Kidney epithelial cell (primary cell): ENCODE measurements around the gene APP. TPM values are rescaled to one million over a fixed set of nuclear protein-coding genes. Genes with fewer than 3 reads are reported as not detected.

ENCODE experiments used
- DNase-seq: peaks from one replicate; pipeline ENCODE4 v3.0.0-alpha.2; 2010; ENCODE audit warnings: low read depth
- H3K27me3 ChIP-seq: 2 replicates; pipeline ENCODE4 v1.6.0; 2011; ENCODE audit warnings: low read length; ENCODE audit not compliant: control insufficient read depth, insufficient read depth
- H3K36me3 ChIP-seq: 2 replicates; pipeline ENCODE4 v1.5.1; 2011; ENCODE audit warnings: low read length; ENCODE audit not compliant: control insufficient read depth, insufficient read depth
- H3K4me3 ChIP-seq: 2 replicates; pipeline ENCODE4 v1.5.1; 2011; ENCODE audit warnings: low read depth, mild to moderate bottlenecking, control low read depth, low read length
- total RNA-seq: library from RNA; depleted of rRNA; stranded (reverse); fragments of >200 nt; gene quantifications from 2 replicates; pipeline ENCODE4 v1.2.3, GENCODE V29; 2015
- TF ChIP-seq, protein P1 (sequence below): IDR thresholded peaks from 2 replicates; pipeline ENCODE4 v1.5.1; 2011; ENCODE audit warnings: mild to moderate bottlenecking, moderate library complexity, low read length, control low read depth, inconsistent platforms; ENCODE audit not compliant: insufficient read depth, poor library complexity, severe bottlenecking

Gene APP
- total RNA-seq, 1 donor from 2014 or later: 624 TPM

DNA sequence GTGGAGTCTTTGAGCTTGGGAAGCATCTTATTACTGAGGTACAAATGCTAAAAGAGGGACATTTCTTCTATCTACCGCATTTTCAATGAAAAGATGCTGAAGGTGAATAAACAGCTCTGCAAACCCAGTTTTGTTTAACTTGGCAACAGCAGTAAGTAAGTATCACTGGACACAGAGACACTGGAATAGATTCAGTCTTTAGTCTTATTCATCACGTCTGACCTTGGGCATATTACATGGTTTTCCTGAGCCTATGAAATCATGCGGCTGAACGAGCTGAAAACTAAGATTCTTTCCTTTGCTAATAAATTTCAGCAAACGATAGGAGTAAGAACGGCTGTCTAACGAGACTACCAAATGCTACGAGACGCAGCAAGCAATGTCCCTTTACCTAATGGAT lies 228.4 kb downstream of the APP start:
- DNase-seq: no peak
- TF ChIP-seq, protein P1, sequence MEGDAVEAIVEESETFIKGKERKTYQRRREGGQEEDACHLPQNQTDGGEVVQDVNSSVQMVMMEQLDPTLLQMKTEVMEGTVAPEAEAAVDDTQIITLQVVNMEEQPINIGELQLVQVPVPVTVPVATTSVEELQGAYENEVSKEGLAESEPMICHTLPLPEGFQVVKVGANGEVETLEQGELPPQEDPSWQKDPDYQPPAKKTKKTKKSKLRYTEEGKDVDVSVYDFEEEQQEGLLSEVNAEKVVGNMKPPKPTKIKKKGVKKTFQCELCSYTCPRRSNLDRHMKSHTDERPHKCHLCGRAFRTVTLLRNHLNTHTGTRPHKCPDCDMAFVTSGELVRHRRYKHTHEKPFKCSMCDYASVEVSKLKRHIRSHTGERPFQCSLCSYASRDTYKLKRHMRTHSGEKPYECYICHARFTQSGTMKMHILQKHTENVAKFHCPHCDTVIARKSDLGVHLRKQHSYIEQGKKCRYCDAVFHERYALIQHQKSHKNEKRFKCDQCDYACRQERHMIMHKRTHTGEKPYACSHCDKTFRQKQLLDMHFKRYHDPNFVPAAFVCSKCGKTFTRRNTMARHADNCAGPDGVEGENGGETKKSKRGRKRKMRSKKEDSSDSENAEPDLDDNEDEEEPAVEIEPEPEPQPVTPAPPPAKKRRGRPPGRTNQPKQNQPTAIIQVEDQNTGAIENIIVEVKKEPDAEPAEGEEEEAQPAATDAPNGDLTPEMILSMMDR: no peak
- no peaks in the 10 kb centered on the region for H3K36me3 ChIP-seq
- H3K27me3 ChIP-seq: no peaks in the 10 kb centered on the region
- H3K4me3 ChIP-seq: no peak overlapping the region

DNA sequence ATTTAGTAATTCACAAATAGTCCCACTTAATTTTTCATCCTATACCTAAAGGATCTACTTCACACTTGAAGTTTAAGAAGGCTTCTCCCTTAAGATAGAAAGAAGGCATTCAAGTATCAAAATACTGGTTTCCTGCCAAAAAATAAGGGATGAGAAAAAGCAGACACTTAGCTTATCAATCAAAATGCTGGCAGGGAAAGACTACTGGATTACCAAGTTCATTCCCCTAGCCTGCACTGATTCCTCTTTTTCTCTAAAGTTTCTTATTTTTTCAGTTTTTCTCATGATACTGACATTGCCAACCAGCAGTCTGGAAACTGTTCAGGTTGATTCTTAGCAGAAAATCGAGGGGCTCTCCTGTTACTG lies 231.2 kb downstream of the APP start:
- DNase-seq: no peak
- H3K4me3 ChIP-seq: no peak overlapping the region
- H3K27me3 ChIP-seq: no peaks in the 10 kb centered on the region
- TF ChIP-seq, protein P1: no peak
- H3K36me3 ChIP-seq: no peaks in the 10 kb centered on the region

DNA sequence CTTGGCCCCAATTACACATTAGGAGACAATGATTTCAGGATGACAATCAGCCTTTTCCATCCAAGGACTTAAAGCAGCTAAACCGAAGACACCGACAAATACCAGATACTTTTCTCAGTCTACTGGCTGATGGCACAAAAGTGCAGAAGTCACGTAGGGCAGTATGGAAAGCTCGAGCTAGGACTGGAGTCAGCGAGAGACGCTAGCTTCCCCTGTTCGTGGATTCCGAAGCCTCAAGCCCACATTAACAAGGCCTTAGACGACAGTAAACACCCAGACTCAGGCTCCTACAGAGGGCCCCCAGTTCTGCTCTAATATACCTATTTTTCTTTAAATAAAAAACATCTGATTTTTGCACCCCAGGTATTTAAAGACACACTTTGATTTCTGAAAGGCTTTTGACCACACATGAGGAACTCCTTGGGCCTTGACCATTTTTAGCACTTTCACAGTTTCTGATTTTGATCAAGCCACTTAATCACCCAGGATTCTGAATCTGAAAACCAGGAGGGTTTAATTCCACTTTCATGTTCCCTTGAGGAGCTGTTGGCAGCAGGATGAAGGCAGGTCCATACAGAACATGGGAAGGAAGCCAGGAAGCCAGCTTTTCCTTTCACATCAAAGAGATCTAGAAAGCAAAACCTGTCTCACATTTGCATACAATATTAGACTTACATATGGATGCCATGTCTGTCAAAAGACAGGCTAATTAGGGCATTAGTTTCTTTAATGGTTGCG lies 231.7 kb downstream of the APP start:
- no peak for DNase-seq
- Histone ChIP-seq H3K4me3 (no peak overlapping the region), H3K36me3 (no peaks in the 10 kb centered on the region), H3K27me3 (no peaks in the 10 kb centered on the region)
- TF ChIP-seq, protein P1: no peak

DNA sequence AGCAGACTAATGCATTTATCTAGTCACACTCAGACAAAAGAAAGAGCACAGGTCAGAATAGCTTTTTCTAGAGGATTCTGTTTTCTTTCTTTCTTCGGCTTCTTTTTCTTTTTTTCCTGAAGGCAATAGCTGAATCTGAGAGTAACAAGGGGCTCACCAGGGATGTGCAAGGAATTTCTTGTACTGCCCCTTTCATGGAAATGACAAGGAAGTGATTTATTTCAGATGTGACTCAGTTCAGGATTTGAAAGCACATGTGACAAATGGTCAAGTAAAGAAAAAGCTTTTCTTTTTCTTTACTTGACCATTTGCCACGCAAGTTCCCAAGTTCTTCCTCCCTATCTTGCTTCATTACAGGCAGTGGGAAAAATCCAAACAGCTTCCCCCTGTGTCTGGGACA lies 233.8 kb downstream of the APP start:
- no peaks in the 10 kb centered on the region for H3K27me3 ChIP-seq
- H3K4me3 ChIP-seq: no peak overlapping the region
- H3K36me3 ChIP-seq: peaks cover 1% of the 10 kb centered on the region
- no peak for DNase-seq
- TF ChIP-seq, protein P1: no peak

DNA sequence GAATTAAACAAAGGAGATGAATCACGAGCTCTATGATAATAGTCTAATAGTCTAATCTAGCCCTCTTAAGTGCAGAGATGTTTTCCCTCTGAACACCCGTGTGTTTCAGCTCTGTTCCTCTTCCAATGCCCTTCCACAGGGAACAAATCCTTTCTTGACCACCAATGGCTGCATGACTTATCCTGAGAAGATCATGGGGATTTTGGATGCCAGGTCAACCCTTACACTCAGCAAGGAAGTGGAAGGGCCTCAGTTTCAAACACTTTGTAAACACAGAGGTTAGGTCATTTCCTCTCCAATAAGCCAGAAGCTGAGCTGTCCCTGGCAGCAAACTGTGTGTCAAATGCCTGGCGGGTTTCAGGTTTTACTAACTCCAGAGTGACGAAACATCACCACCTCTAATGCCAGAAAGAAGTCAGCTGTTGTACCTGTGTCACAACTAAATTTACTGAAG lies 235.8 kb downstream of the APP start:
- Histone ChIP-seq H3K27me3 (no peaks in the 10 kb centered on the region), H3K4me3 (no peak overlapping the region), H3K36me3 (peaks cover 1% of the 10 kb centered on the region)
- DNase-seq: peak; percentile 76
- TF ChIP-seq, protein P1: no peak

DNA sequence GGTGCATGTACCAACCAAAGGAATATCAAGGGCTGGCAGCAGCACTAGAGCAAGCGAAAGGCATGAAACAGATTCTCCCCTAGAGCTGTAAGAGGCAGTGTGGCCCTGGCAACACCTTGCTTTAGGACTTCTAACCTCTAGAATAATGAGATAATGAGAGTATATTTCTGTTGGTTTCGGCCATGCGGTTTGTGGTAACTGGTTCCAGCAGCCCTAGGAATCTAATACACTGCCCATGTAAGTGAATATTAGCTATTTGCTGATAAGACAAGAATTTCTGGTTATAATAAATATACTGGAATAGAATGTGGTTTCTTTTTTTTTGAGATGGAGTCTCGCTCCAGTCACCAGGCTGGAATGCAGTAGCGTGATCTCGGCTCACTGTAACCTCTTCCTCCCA lies 236.4 kb downstream of the APP start:
- Histone ChIP-seq H3K27me3 (no peaks in the 10 kb centered on the region), H3K36me3 (peaks cover 1% of the 10 kb centered on the region), H3K4me3 (no peak overlapping the region)
- DNase-seq: no peak
- TF ChIP-seq, protein P1: no peak
